Endometrium (tissue), 2 donors: Measurements from ENCODE around the gene ACAT2.
"Not testable (repeated sequence)": the region's sequence is repeated elsewhere in the genome, so short reads cannot be mapped to it uniquely, and the experiment has no call there.

Source experiments
- FAIRE-seq: peaks from 2 replicates; lab custom pipeline; 2012; peaks lifted over from hg19 to GRCh38; lab: Jason Lieb, UNC
- donor health status: control.
- donor health status: control.

Gene ACAT2

GRCh38 chr6:159772196-159772595 lies 10.4 kb downstream of the ACAT2 start:
- FAIRE-seq = no peak

- no peak for FAIRE-seq
Observed at GRCh38 chr6:159777240-159777904, 15.5 kb downstream of the ACAT2 start.

- FAIRE-seq = no peak
Observed at GRCh38 chr6:159778131-159778530, 16.3 kb downstream of the ACAT2 start.

GRCh38 chr6:159778542-159779103 lies 16.8 kb downstream of the ACAT2 start:
- no peak for FAIRE-seq

GRCh38 chr6:159788276-159788675 lies 26.4 kb downstream of the ACAT2 start:
- FAIRE-seq = no peak

GRCh38 chr6:159788753-159789376 lies 27.0 kb downstream of the ACAT2 start:
- no peak for FAIRE-seq

- FAIRE-seq = peak; percentile 98
Observed at GRCh38 chr6:159789377-159790148, 27.7 kb downstream of the ACAT2 start, which contains the start of gene TCP1. Gene TCP1 (minus strand): TSS chr6:159789602. CDS start chr6:159789468, 134 bp downstream.

- peak; percentile 80 for FAIRE-seq
Observed at GRCh38 chr6:159790149-159790955, 28.5 kb downstream of the ACAT2 start, which contains the start of gene MRPL18. Gene MRPL18 (plus strand): TSS chr6:159790467. CDS start chr6:159790588, 121 bp downstream.

GRCh38 chr6:159790956-159791598 lies 29.2 kb downstream of the ACAT2 start:
- FAIRE-seq = no peak

GRCh38 chr6:159794976-159795375 lies 33.1 kb downstream of the ACAT2 start:
- FAIRE-seq = not testable (repeated sequence)

- no peak for FAIRE-seq
Observed at GRCh38 chr6:159797554-159797953, 35.7 kb downstream of the ACAT2 start.

- no peak for FAIRE-seq
Observed at GRCh38 chr6:159800141-159800865, 38.5 kb downstream of the ACAT2 start, which contains the start of gene PNLDC1. Gene PNLDC1 (plus strand): TSS chr6:159800276. CDS start chr6:159800308, 32 bp downstream.

- FAIRE-seq = no peak
Observed at GRCh38 chr6:159801935-159802334, 40.1 kb downstream of the ACAT2 start.

- FAIRE-seq = no peak
Observed at GRCh38 chr6:159804504-159804903, 42.7 kb downstream of the ACAT2 start.

GRCh38 chr6:159805440-159806020 lies 43.7 kb downstream of the ACAT2 start:
- no peak for FAIRE-seq

- no peak for FAIRE-seq
Observed at GRCh38 chr6:159806021-159806458, 44.2 kb downstream of the ACAT2 start.

GRCh38 chr6:159807150-159807858 lies 45.5 kb downstream of the ACAT2 start:
- no peak for FAIRE-seq

GRCh38 chr6:159808647-159809046 lies 46.8 kb downstream of the ACAT2 start:
- FAIRE-seq = no peak

- no peak for FAIRE-seq
Observed at GRCh38 chr6:159809149-159809548, 47.3 kb downstream of the ACAT2 start.
